Kidney epithelial cell (primary cell): ENCODE measurements around the gene SUN2. TPM values are rescaled to one million over a fixed set of nuclear protein-coding genes. Genes with fewer than 3 reads are reported as not detected.
"Not testable (repeated sequence)": the region's sequence is repeated elsewhere in the genome, so short reads cannot be mapped to it uniquely, and the experiment has no call there.

Experiments used
- DNase-seq: peaks from one replicate; pipeline ENCODE4 v3.0.0-alpha.2; 2010; ENCODE audit warnings: low read depth
- H3K27me3 ChIP-seq: 2 replicates; pipeline ENCODE4 v1.6.0; 2011; ENCODE audit warnings: low read length; ENCODE audit not compliant: control insufficient read depth, insufficient read depth
- H3K36me3 ChIP-seq: 2 replicates; pipeline ENCODE4 v1.5.1; 2011; ENCODE audit warnings: low read length; ENCODE audit not compliant: control insufficient read depth, insufficient read depth
- H3K4me3 ChIP-seq: 2 replicates; pipeline ENCODE4 v1.5.1; 2011; ENCODE audit warnings: low read depth, mild to moderate bottlenecking, control low read depth, low read length
- CTCF ChIP-seq: IDR thresholded peaks from 2 replicates; pipeline ENCODE4 v1.5.1; 2011; ENCODE audit warnings: mild to moderate bottlenecking, moderate library complexity, low read length, control low read depth, inconsistent platforms; ENCODE audit not compliant: insufficient read depth, poor library complexity, severe bottlenecking
- total RNA-seq: library from RNA; depleted of rRNA; stranded (reverse); fragments of >200 nt; gene quantifications from 2 replicates; pipeline ENCODE4 v1.2.3, GENCODE V29; 2015

SUN2 gene
- total RNA-seq: 84.5 and 105 TPM in 2 replicates

- no peak for TF ChIP-seq CTCF
- no peaks in the 10 kb centered on the region for H3K36me3 ChIP-seq
- peak within 1 kb of the TSS; percentile 74 for H3K4me3 ChIP-seq
Measured at GRCh38 chr22:38755911-38756532, at the start of gene SUN2. SUN2 (minus strand) TSS chr22:38755998; CDS start chr22:38752628, 3,370 bp downstream.

GRCh38 chr22:38805041-38805593 is 49.3 kb upstream of the SUN2 start:
- H3K4me3 ChIP-seq, H3K27me3 ChIP-seq: not testable (repeated sequence)

More at GRCh38 chr22:38755911-38756532, at the start of gene SUN2:
- DNase-seq: no peak
- H3K27me3 ChIP-seq: no peaks in the 10 kb centered on the region

GRCh38 chr22:38802671-38803121 is 46.9 kb upstream of the SUN2 start:
- peak; percentile 86 for DNase-seq
- H3K36me3 ChIP-seq: no peaks in the 10 kb centered on the region
- H3K27me3 ChIP-seq: no peaks in the 10 kb centered on the region
- H3K4me3 ChIP-seq: no peak overlapping the region
- no peak for TF ChIP-seq CTCF

More at GRCh38 chr22:38805041-38805593, 49.3 kb upstream of the SUN2 start:
- DNase-seq, H3K36me3 ChIP-seq: not testable (repeated sequence)

- H3K4me3 ChIP-seq: no peak overlapping the region
- DNase-seq: no peak
- peaks cover 12% of the 10 kb centered on the region for H3K27me3 ChIP-seq
- no peaks in the 10 kb centered on the region for H3K36me3 ChIP-seq
- no peak for TF ChIP-seq CTCF
Measured at GRCh38 chr22:38799265-38800002, 43.6 kb upstream of the SUN2 start.

GRCh38 chr22:38798496-38798895 is 42.7 kb upstream of the SUN2 start:
- TF ChIP-seq CTCF: no peak
- DNase-seq: no peak
- Histone ChIP-seq H3K4me3 (no peak overlapping the region), H3K36me3 (no peaks in the 10 kb centered on the region), H3K27me3 (peaks cover 12% of the 10 kb centered on the region)

GRCh38 chr22:38796262-38796957 is 40.6 kb upstream of the SUN2 start:
- H3K4me3 ChIP-seq: no peak overlapping the region
- TF ChIP-seq CTCF: no peak
- peaks cover 12% of the 10 kb centered on the region for H3K27me3 ChIP-seq
- H3K36me3 ChIP-seq: no peaks in the 10 kb centered on the region
- DNase-seq: no peak
